Endothelial cell of umbilical vein (primary cell): ENCODE data around the gene NAA11. TPM values are rescaled to one million over a fixed set of nuclear protein-coding genes. Genes with fewer than 3 reads are reported as not detected.

Experiments used
- BruUV-seq: library from RNA; stranded (reverse); fragments of 400-500 nt; replicated peaks from 2 replicates; lab custom pipeline; 2021; lab: Mats Ljungman, UMichigan
- CTCF ChIA-PET: fragments of 300-600, 350-600 bp; sonication (Branson Sonifier 250); formaldehyde crosslinking; loops from one replicate; lab custom pipeline; 2021; ENCODE audit warnings: antibody characterized with exemption, inconsistent platforms; lab: Charles Lee
- POLR2A ChIA-PET: fragments of 300-600, 350-600 bp; sonication (Branson Sonifier 250); formaldehyde crosslinking; loops from one replicate; lab custom pipeline; 2021; ENCODE audit warnings: antibody characterized with exemption, inconsistent platforms; lab: Charles Lee
- DNase-seq: peaks from one replicate; pipeline ENCODE4 v3.0.0-alpha.2; 2011; ENCODE audit warnings: low read depth, low spot score
- FAIRE-seq: peaks from 2 replicates; lab custom pipeline; 2011; peaks lifted over from hg19 to GRCh38; lab: Jason Lieb, UNC
- H2AFZ ChIP-seq: 2 replicates; pipeline ENCODE4 v1.6.0; 2012; ENCODE audit warnings: low read depth, low read length, control low read depth, inconsistent platforms
- H3K27ac ChIP-seq: 2 replicates; pipeline ENCODE4 v1.5.1; 2011; ENCODE audit warnings: low read depth, mild to moderate bottlenecking, control low read depth, low read length, moderate library complexity; ENCODE audit not compliant: insufficient read depth
- H3K27me3 ChIP-seq, 2 experiments: 2 replicates each; pipeline versions ENCODE4 v1.6.0 to v1.6.1; 2011; ENCODE audit warnings: low read length in 2 of 2, mixed read lengths in 1 of 2; ENCODE audit not compliant: control insufficient read depth in 2 of 2, insufficient read depth in 2 of 2
- H3K36me3 ChIP-seq, 2 experiments: 2 replicates in 1 of 2; 3 replicates in 1 of 2; pipeline ENCODE4 v1.5.1; 2011; ENCODE audit warnings: low read length in 2 of 2, mild to moderate bottlenecking in 1 of 2, moderate library complexity in 1 of 2; ENCODE audit not compliant: control insufficient read depth in 2 of 2, insufficient read depth in 2 of 2; ENCODE audit errors: extremely low read depth in 1 of 2
- H3K4me1 ChIP-seq: 3 replicates; pipeline ENCODE4 v1.5.1; 2011; ENCODE audit warnings: mild to moderate bottlenecking, low read length; ENCODE audit not compliant: control insufficient read depth, insufficient read depth; ENCODE audit errors: extremely low read depth
- H3K4me2 ChIP-seq: 2 replicates; pipeline ENCODE4 v1.6.1; 2011; ENCODE audit warnings: low read length, control low read depth, mixed read lengths; ENCODE audit not compliant: insufficient read depth
- H3K4me3 ChIP-seq, 3 experiments: fragments of 200-600 bp in 1 of 3; sonication (generic), shearing (Covaris generic) in 1 of 3; replicated peaks in 1 of 3; 2 replicates each; pipeline ENCODE4 v1.5.1; 2011 to 2016; ENCODE audit warnings: control low read depth in 3 of 3, low read length in 3 of 3, mild to moderate bottlenecking in 2 of 3, inconsistent platforms in 1 of 3, low read depth in 1 of 3, moderate library complexity in 1 of 3; ENCODE audit not compliant: insufficient read depth in 1 of 3
- H3K79me2 ChIP-seq: 2 replicates; pipeline ENCODE4 v1.6.0; 2012; ENCODE audit warnings: low read length, inconsistent platforms; ENCODE audit not compliant: control insufficient read depth, insufficient read depth
- H3K9ac ChIP-seq: replicated peaks from 2 replicates; pipeline ENCODE3; 2011; ENCODE audit warnings: low read length, control low read depth; ENCODE audit not compliant: insufficient read depth; ENCODE audit errors: extremely low read depth
- H3K9me1 ChIP-seq: replicated peaks from 3 replicates; pipeline ENCODE4 v1.6.0; 2011; ENCODE audit warnings: mild to moderate bottlenecking, low read length; ENCODE audit not compliant: control insufficient read depth, insufficient read depth; ENCODE audit errors: extremely low read depth
- H3K9me3 ChIP-seq: replicated peaks from 2 replicates; pipeline ENCODE4 v1.5.1; 2012; ENCODE audit warnings: low read length, inconsistent platforms; ENCODE audit not compliant: control insufficient read depth, insufficient read depth
- H4K20me1 ChIP-seq: replicated peaks from 2 replicates; pipeline ENCODE3; 2011; ENCODE audit warnings: mild to moderate bottlenecking, low read length; ENCODE audit not compliant: control insufficient read depth, insufficient read depth; ENCODE audit errors: extremely low read depth
- EZH2 ChIP-seq: IDR thresholded peaks from 2 replicates; pipeline ENCODE4 v1.6.1; 2012; ENCODE audit warnings: borderline replicate concordance, low read depth, mild to moderate bottlenecking, moderate library complexity, low read length, inconsistent platforms; ENCODE audit not compliant: severe bottlenecking
- FOS ChIP-seq: IDR thresholded peaks from 2 replicates; pipeline ENCODE4 v1.6.1; 2011; ENCODE audit warnings: mild to moderate bottlenecking, low read length, moderate library complexity, borderline replicate concordance; ENCODE audit not compliant: insufficient read depth
- GATA2 ChIP-seq: IDR thresholded peaks from 2 replicates; pipeline ENCODE4 v1.7.0; 2011; ENCODE audit warnings: low read depth, mild to moderate bottlenecking, moderate library complexity, mixed read lengths, low read length; ENCODE audit not compliant: insufficient read length, insufficient read depth
- JUN ChIP-seq: IDR thresholded peaks from 2 replicates; pipeline ENCODE4 v1.6.1; 2011; ENCODE audit warnings: borderline replicate concordance, low read depth; ENCODE audit not compliant: insufficient read length, insufficient read depth
- MAX ChIP-seq: IDR thresholded peaks from 2 replicates; pipeline ENCODE4 v1.6.1; 2011; ENCODE audit not compliant: insufficient read depth, insufficient read length
- MYC ChIP-seq: IDR thresholded peaks from one replicate; pipeline ENCODE4 v1.6.1; 2011; ENCODE audit warnings: mild to moderate bottlenecking, low read depth, low read length
- POLR2A ChIP-seq: IDR thresholded peaks from 2 replicates; pipeline ENCODE4 v1.6.1; 2012; ENCODE audit warnings: low read depth, mild to moderate bottlenecking, control low read depth, low read length
- POLR2AphosphoS5 ChIP-seq: IDR thresholded peaks from 2 replicates; pipeline ENCODE4 v1.6.1; 2012; ENCODE audit warnings: low read depth, mild to moderate bottlenecking, control low read depth, low read length, moderate library complexity; ENCODE audit not compliant: insufficient read depth
- dilution Hi-C: fragments of 300-500 bp; cut with MboI; formaldehyde crosslinking; loops from one replicate; pipeline ENCODE4 v1.15.0; 2019; ENCODE audit warnings: low sequenced_read_pairs; ENCODE audit not compliant: extremely low pct_ligation_motif_present
- intact Hi-C: fragments of 100-400 bp; cut with micrococcal nuclease; formaldehyde crosslinking; loops from one replicate; pipeline ENCODE4 v1.10.0; 2022
- polyA plus RNA-seq, 4 experiments: library from polyadenylated mRNA; depleted of rRNA in 3 of 4; stranded (reverse) in 3 of 4; unstranded in 1 of 4; fragments of >200 nt; gene quantifications; 2 replicates each; pipeline versions ENCODE4 v1.2.1 to v1.2.3, GENCODE V29; 2011 to 2012; ENCODE audit warnings: missing spikeins in 1 of 4
- total RNA-seq: library from RNA; stranded (reverse); gene quantifications from 2 replicates; pipeline ENCODE4 v1.2.3, GENCODE V29; 2021
- TF ChIP-seq, protein P1 (sequence below), 2 donors: IDR thresholded peaks; 1 replicate in 1 of 2; 2 replicates in 1 of 2; pipeline ENCODE4 v1.5.1; 2011; ENCODE audit warnings: low read length in 2 of 2, mild to moderate bottlenecking in 2 of 2, moderate library complexity in 2 of 2, control low read depth in 1 of 2, inconsistent platforms in 1 of 2, low read depth in 1 of 2; ENCODE audit not compliant: insufficient read depth in 1 of 2; ENCODE audit errors: extremely low read depth in 1 of 2

NAA11 gene
- total and polyA plus RNA-seq, 2 donors (not counting 3 experiments of a cell fraction or from before 2014, with no cell fraction given): not detected

DNA sequence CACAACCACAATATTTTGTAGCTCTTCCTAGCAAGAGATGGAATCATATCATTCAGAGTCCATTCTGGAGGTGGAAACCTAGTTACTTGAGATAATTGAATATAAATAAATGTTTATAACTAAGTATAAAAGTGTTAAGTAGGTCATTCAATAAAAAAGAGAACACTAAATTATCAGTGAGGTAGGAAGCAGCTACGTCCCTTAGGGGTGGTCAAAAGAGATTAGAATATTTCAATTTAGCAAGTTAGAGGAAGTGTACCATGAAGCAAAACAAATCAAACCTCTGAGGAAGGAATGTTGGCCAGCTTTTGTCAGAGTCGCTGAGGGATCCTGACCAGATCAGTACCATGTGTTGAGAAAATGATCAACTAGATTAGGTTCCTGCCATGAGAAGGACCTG is 44.2 kb upstream of the NAA11 start:
- no peak overlapping the region for H2AFZ ChIP-seq
- CTCF ChIA-PET: no interaction called here
- no peaks in the 10 kb centered on the region for H3K9me3 ChIP-seq
- intact Hi-C loops (no loop called here), dilution Hi-C loops (no loop called here)
- H3K4me1 ChIP-seq: no peaks in the 10 kb centered on the region
- TF ChIP-seq GATA2 (no peak), FOS (no peak), POLR2AphosphoS5 (no peak), MYC (no peak), MAX (no peak), POLR2A (no peak), EZH2 (no peak), JUN (no peak)
- TF ChIP-seq, protein P1, sequence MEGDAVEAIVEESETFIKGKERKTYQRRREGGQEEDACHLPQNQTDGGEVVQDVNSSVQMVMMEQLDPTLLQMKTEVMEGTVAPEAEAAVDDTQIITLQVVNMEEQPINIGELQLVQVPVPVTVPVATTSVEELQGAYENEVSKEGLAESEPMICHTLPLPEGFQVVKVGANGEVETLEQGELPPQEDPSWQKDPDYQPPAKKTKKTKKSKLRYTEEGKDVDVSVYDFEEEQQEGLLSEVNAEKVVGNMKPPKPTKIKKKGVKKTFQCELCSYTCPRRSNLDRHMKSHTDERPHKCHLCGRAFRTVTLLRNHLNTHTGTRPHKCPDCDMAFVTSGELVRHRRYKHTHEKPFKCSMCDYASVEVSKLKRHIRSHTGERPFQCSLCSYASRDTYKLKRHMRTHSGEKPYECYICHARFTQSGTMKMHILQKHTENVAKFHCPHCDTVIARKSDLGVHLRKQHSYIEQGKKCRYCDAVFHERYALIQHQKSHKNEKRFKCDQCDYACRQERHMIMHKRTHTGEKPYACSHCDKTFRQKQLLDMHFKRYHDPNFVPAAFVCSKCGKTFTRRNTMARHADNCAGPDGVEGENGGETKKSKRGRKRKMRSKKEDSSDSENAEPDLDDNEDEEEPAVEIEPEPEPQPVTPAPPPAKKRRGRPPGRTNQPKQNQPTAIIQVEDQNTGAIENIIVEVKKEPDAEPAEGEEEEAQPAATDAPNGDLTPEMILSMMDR (IDR thresholded peaks at IDR 0.05; ENCODE audit: extremely low read depth in 1 of 2, insufficient read depth in 1 of 2, low read depth in 1 of 2, low read length in 2 of 2): no peak
- no peak overlapping the region for H3K9ac ChIP-seq
- H3K4me3 ChIP-seq: no peak overlapping the region
- POLR2A ChIA-PET: no interaction called here
- DNase-seq: no peak
- H3K27ac ChIP-seq: no peak overlapping the region
- H3K79me2 ChIP-seq: no peaks in the 10 kb centered on the region
- no peaks in the 10 kb centered on the region for H3K9me1 ChIP-seq
- H4K20me1 ChIP-seq: no peaks in the 10 kb centered on the region
- no peak overlapping the region for H3K4me2 ChIP-seq
- no peaks in the 10 kb centered on the region for H3K27me3 ChIP-seq
- H3K36me3 ChIP-seq: no peaks in the 10 kb centered on the region
- no peak for FAIRE-seq
- no TSS peak for BruUV-seq
